ENCODE data around the gene DPYSL3.

DPYSL3 gene

DNA sequence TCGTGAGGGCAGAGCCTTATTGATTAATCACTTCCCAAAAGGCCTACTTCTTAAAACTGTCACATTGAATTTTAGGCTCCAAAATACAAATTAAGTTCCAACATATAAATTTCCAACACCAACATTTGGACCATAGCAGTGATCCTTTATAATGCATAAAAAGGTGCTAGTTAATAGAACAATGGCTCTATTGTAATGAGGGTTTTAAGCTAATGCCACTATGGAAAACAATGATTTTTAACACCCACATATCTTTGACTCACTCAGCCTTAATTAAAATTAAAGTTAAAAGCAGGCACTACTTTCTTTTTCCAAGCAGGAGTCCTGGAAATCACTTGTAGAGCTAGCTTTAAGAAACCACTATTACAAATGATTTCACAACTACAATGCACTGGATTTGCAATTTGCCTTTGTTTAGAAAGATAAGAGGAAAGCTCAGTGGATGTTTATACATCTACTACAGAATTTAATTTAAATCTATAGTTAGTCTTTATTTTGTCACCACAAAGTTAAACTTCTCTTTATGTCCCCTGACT, 41.8 kb downstream of the DPYSL3 start:
- DNase-seq: no peak

DNA sequence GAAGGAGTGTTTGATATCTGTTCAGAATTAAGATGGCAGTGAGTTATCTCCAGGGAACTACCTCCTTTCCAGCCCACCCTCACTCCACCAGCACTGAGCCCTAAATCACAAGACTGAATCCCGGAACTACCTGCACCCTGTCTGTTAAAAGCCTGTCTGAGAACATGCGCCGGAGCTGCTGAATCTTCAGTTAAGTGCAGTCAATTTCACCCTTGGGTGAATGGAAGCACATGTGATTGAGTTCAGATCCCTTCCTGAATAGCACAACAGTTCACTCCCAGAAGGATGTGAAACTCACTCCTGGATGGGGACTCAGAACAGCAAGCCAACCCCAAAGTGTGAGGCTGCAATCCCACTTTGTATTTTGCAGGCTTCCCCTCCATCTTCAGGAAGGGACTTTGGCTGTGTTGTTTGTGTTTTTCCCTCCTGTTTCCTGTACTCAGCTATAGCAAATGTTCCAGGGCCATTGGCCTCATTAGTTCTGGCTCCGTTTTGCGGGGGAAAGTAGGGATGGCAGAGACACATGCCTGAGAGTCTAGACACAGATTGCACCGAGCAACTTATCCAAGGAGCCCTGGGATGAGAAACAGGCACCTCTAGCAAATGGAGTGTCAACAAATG, 43.4 kb downstream of the DPYSL3 start:
- no peak for DNase-seq

DNA sequence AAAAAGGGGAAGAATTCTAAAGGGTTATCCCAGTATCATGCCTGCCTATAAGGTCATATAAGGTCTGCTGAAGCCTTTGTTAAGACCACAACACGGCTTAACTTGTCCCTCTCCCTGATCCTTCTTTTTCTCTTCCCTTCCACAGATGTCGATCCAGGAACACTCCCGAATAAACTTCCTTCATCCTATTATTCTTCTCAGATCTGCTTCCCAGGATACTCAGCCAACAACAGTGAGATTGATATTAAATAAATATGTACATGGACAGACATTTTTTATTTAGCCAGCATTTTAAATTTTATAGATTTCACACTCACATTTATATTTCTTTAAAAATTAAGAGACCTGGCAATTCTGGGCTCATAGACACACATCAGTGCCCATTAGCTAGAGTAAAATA, 44.1 kb downstream of the DPYSL3 start:
- no peak for DNase-seq

GRCh38 chr5:147464211-147464610, 45.7 kb downstream of the DPYSL3 start:
- no peak for DNase-seq

DNA sequence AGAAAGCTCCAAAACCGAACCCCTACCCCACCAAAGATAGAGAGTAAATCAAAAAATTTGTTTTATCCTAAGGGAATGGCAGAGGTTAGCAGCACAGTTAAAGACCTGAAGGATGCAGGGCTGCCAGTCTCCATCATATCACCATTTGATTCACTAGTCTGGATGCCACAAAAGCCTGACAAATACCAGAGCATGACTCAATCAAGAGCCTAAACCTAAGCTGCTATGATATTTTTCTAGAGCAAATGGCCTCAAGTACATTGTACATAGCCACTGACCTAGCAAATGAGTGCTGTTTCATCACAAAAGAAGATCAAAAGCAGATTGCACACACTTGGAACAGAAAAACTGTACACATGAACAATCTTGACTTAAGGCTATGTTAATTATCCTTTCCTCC, 48.0 kb downstream of the DPYSL3 start:
- DNase-seq: no peak

- DNase-seq: no peak
These were observed 49.5 kb downstream of the DPYSL3 start for GRCh38 chr5:147460380-147460779.

DNA sequence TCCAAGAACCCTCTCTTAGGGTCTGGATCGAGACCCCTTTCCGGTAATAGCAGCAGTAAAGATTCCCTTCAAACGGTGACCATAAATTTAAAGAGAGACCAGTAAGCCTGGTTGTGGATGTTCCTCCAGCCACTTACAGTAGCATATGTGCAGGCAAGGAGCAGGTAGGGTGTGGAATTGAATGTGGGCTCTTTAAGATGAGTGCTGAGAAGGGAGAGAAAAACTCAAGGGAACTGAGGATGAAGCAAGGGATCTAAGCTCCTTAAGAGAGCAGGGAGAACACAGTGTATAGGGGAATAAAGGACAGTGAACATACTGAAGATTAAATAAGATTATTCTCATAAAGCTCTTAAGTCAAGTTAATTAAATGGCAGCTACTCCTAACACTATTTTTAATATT, 51.3 kb downstream of the DPYSL3 start:
- DNase-seq: no peak

GRCh38 chr5:147455822-147456450, 53.9 kb downstream of the DPYSL3 start:
- no peak for DNase-seq

GRCh38 chr5:147454996-147455677, 54.7 kb downstream of the DPYSL3 start:
- DNase-seq: no peak

- peak; percentile 81 to 83 for DNase-seq
These were observed 55.7 kb downstream of the DPYSL3 start for GRCh38 chr5:147453875-147454814.

DNA sequence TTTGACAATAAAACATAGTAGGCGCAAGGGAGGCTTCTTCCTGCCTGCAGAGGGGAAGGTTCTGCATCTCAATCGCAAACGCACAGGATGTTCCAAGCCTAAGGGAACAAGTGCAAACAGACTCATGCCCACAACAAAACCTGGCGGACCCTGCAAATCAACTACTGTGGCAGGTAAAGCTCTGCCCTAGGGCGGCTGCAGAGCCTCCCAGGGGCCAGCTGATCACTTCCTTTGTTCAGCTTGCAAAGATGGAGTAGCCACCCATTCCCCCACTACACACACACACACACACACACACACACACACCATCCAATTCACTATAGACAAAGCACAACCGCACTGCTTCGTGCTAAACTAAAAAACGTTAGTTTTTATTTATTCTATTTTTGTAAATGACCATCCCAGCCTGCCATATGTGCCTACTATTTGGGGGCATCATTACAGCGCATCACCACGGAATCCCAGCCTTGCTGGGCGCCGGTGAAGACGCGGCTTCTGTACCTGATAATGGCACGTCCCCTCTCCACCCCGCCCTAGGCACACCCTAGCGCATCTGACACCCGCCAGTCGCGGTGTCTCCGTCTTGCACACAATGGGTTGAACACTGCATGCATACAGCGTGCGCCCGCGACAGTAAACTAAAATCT, 57.6 kb downstream of the DPYSL3 start:
- DNase-seq: no peak

- no peak for DNase-seq
These were observed 58.7 kb downstream of the DPYSL3 start for GRCh38 chr5:147451193-147451592.

DNA sequence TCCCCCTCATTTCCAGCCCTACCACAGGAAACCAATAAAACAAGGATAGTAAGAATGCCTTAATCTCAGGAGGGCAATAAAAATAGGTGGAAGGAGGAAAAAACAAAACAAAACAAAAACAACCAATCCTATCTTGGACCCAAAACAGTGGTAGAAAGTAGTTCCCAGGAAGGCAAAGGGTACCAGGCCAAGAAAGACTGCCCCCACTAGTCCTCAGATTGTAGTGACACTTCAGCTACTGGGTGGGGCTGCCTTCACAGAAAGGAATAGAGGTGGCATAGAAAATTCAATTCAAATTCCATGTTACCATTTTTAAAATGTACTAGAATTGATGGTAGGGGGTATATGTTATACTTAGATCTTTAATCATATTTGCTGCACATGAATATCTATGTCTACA, 59.3 kb downstream of the DPYSL3 start:
- DNase-seq: no peak

DNA sequence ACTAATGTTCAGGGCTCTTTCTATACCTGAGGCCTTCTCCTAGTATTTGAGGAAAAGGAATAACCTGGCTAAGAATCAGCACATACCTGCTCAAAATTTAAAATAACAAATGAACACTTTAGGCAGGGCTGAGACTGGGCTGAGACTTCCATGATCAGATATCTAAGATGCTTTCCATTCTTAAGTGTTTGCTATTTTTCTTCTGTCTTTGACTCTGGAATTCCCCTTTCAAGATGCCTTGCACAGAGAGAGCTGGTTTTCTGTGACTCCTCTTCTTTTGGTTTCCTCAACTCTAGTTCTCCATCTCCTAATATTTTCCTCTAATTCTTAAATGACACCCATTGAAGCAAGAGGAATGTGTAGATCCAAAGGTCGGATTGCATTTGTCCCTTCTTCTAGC, 61.1 kb downstream of the DPYSL3 start:
- DNase-seq: no peak

DNA sequence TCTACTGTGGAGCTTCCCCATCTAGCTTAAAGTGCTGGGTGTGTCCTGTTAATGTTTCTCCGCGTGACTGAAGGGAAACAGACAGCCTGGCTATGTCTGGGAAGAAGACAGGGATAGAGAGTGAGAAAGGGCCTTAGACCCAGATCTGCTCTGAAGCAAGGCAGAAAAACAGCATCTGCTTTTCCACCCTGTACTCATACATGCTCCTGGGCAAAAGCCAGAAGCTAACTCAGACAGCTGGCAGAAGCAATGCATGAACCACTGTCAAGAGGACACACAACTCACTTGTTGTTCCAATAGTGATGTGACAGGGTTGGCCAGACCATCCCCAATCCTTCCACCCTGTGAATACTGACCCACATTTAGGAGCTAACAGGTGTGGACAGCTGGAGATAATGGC, 63.3 kb downstream of the DPYSL3 start:
- DNase-seq: no peak

- no peak for DNase-seq
These were observed 64.0 kb downstream of the DPYSL3 start for GRCh38 chr5:147445917-147446316.

DNA sequence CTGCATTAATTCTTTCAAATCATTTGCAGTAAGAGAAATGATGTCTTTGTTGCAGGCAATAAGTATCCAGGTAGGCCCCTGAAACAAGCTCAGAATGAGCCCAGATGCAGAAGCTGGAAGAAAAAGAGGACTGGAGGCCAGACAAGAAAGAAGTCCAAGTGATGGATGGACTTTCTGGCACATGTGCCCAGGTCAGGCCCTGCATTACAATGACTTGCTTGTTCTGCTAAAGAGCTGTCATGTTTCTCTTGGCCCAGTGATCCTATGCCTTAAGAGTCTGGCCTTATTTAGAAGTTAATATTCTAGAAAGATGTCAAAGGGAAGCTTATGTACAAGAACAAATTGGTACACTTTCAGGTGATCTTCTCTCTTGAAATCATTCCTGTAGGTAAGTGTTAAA, 64.8 kb downstream of the DPYSL3 start:
- DNase-seq: no peak

DNA sequence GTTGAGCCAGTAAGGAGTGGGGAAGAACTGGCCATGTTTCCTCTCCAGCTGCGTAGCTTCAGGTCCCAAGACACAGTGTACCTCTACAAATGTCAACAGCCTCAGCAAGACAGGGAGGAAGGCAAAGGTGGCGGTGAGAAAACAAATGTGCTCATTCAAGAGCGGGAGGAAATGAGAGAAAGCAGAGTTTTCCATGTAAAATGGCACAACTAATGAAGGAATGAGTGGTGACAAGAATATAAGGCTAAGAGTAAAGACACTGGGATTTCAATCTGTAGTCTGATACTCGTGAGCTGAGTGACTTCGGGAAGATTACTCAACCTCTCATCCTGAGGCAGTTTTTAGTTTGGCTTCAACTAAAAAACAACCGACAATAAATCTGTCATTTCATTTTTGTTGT, 67.6 kb downstream of the DPYSL3 start:
- DNase-seq: no peak

GRCh38 chr5:147441191-147441695, 68.6 kb downstream of the DPYSL3 start:
- DNase-seq: no peak

DNA sequence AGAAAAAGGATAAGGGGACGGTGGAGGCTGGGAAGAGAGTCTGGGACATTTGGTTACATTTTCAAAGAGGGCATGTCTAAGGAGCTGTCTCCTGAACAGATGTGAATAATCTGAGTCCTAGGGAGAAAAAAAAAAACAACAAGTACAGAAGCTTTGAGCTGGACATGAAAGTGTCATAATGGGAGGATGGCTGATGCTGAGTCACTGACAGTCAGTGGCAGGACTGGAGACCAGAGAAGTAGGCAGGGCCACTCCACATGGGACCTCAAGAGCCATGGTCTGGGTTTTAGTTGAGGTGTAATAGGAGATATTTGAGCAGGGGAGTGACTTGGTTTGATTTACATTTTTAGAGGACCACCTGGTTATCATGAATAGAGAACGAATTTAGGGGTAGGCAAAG, 70.6 kb downstream of the DPYSL3 start:
- no peak for DNase-seq

DNA sequence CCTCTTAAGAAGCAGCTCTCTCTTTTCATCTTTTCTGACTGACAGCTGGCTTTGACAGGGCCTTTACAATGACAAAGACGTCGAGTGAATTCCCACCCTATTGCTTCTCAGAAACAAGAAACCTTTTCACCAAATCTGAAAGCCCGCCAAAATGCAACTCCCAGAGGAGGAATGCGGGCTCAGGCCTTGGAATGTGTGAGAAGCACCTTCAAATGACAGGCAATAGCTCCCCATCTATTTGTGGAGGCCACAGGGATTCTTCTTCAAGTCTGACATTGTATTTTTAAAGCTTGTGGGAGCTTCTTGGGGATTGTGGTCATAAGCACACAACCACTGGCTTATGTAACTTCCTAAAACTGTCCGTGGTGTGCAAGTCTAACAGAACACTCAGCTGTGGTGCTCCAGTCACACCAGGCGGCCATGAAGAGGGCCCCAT, 72.7 kb downstream of the DPYSL3 start:
- no peak for DNase-seq

DNA sequence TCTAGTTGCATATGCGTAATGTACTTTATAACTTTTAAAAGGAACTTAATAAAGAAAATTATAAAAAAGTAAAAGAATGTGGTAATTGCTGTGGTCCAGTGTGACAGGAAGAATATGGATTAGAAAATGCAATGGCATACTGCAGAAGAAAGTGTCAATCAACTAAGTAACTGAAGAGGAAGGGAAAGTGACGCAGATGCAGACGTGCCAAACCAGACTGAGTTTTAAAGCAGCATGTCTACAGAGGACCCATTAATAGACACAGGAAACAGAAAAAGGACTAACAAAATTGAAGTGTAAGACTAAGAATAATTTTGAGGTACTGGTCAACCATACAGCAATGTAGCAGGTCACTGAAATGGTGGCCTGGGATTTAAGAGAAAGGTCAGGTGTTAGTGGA, 73.3 kb downstream of the DPYSL3 start:
- DNase-seq: no peak
